Endothelial cell (in vitro differentiated cells): Measurements from ENCODE around the gene TMEM192. TPM values are rescaled to one million over a fixed set of nuclear protein-coding genes. Genes with fewer than 3 reads are reported as not detected.
"Not testable (repeated sequence)": the region's sequence is repeated elsewhere in the genome, so short reads cannot be mapped to it uniquely, and the experiment has no call there.

ENCODE experiments used
- DNase-seq: peaks from one replicate; pipeline ENCODE4 v3.0.0; 2021; ENCODE audit warnings: low spot score
- H3K27ac Mint-ChIP-seq: one replicate; pipeline ENCODE4 v1.8.0; 2021; ENCODE audit warnings: mixed read lengths, inconsistent platforms; ENCODE audit not compliant: unreplicated experiment
- H3K27me3 Mint-ChIP-seq: one replicate; pipeline ENCODE4 v1.8.0; 2021; ENCODE audit warnings: mild to moderate bottlenecking, moderate library complexity, mixed read lengths, inconsistent platforms; ENCODE audit not compliant: unreplicated experiment
- H3K36me3 Mint-ChIP-seq: one replicate; pipeline ENCODE4 v1.8.0; 2021; ENCODE audit warnings: mild to moderate bottlenecking, low read depth, mixed read lengths, inconsistent platforms; ENCODE audit not compliant: unreplicated experiment
- H3K4me1 Mint-ChIP-seq: one replicate; pipeline ENCODE4 v1.8.0; 2021; ENCODE audit warnings: mild to moderate bottlenecking, mixed read lengths, inconsistent platforms; ENCODE audit not compliant: unreplicated experiment
- H3K4me3 Mint-ChIP-seq: one replicate; pipeline ENCODE4 v1.8.0; 2021; ENCODE audit warnings: mild to moderate bottlenecking, mixed read lengths, inconsistent platforms; ENCODE audit not compliant: unreplicated experiment
- H3K9me3 Mint-ChIP-seq: one replicate; pipeline ENCODE4 v1.8.0; 2021; ENCODE audit warnings: mixed read lengths, inconsistent platforms; ENCODE audit not compliant: unreplicated experiment
- total RNA-seq: library from RNA; stranded (reverse); fragmentation: NEBNext Ultra II Directional; extraction: Animal tissue kit (Norgen Biotek cat#: 25700); gene quantifications from one replicate; pipeline ENCODE4 v1.2.1, GENCODE V29; 2021; ENCODE audit not compliant: unreplicated experiment
- TF ChIP-seq, protein P1 (sequence below): fragments of 200-600 bp; sonication (generic); IDR thresholded peaks from one replicate; pipeline ENCODE4 v1.5.0; 2021; ENCODE audit warnings: antibody characterized with exemption; ENCODE audit not compliant: unreplicated experiment

Gene TMEM192
- total RNA-seq, 1 donor from 2014 or later: 11.6 TPM

DNA sequence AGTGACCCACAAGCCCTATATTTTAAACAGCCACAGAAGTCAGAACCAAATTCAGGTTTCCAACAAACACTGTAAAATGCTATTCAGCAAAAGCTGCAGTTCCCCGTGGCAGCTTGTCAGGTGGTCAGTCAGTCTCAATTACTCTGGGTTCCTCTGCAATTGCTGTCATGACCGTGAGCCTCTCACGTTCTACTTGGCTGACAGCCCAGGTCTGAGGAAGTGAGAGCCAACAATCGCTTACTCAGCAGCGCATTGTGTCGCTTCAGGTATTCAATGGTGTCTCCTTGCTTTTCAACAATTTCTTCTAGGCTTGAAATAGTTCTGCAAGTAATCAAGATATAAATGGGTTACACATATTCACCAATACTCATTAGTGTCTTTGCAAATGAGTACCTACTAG is 33.2 kb downstream of the TMEM192 start:
- Mint-ChIP-seq H3K4me1 (no peaks in the 10 kb centered on the region), H3K27ac (no peak overlapping the region), H3K27me3 (no peaks in the 10 kb centered on the region), H3K4me3 (no peak overlapping the region), H3K36me3 (no peaks in the 10 kb centered on the region), H3K9me3 (no peaks in the 10 kb centered on the region)
- DNase-seq: no peak
- TF ChIP-seq, protein P1, sequence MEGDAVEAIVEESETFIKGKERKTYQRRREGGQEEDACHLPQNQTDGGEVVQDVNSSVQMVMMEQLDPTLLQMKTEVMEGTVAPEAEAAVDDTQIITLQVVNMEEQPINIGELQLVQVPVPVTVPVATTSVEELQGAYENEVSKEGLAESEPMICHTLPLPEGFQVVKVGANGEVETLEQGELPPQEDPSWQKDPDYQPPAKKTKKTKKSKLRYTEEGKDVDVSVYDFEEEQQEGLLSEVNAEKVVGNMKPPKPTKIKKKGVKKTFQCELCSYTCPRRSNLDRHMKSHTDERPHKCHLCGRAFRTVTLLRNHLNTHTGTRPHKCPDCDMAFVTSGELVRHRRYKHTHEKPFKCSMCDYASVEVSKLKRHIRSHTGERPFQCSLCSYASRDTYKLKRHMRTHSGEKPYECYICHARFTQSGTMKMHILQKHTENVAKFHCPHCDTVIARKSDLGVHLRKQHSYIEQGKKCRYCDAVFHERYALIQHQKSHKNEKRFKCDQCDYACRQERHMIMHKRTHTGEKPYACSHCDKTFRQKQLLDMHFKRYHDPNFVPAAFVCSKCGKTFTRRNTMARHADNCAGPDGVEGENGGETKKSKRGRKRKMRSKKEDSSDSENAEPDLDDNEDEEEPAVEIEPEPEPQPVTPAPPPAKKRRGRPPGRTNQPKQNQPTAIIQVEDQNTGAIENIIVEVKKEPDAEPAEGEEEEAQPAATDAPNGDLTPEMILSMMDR: no peak

DNA sequence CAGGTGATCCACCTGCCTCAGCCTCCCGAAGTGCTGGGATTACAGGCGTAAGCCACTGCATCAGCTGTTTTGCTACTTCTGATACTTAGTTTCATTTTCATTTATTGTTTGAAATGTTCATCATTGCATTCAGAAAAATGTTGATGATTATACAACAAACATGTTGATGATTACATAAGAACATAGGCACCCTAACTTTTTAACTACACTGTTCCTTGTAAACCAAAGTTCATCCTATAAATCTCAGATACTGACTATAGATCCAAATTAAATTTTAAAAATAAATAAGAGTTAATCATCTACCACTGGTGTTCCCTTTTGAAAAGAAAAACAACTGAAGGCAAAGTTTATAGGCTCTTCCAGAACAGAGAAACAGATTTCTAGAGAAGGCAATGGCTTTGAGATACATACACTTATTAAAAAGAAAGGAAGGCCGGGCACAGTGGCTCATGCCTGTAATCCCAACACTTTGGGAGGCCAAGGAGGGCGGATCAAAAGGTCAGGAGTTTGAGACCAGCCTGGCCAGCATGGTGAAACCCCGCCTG is 35.6 kb downstream of the TMEM192 start:
- TF ChIP-seq, protein P1: no peak
- Mint-ChIP-seq H3K4me3 (no peak overlapping the region), H3K9me3 (no peaks in the 10 kb centered on the region), H3K27me3 (peaks cover 3% of the 10 kb centered on the region), H3K36me3 (no peaks in the 10 kb centered on the region), H3K27ac (no peak overlapping the region), H3K4me1 (peaks cover 13% of the 10 kb centered on the region)
- no peak for DNase-seq

DNA sequence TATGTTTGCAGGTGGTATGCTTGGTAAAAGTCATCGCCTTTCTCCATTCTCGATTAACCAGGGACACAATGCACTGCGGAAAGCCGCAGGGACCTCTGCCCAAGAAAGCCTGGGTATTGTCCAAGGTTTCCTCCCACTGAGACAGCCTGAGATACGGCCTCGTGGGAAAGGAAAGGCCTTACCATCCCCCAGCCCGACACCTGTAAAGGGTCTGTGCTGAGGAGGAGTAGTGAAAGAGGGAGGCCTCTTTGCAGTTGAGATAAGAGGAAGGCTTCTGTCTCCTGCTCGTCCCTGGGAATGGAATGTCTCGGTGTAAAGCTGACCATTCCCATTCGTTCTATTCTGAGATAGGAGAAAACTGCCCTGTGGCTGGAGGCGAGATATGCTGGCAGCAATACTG is 39.3 kb downstream of the TMEM192 start:
- H3K36me3 Mint-ChIP-seq, H3K9me3 Mint-ChIP-seq, H3K4me3 Mint-ChIP-seq, DNase-seq, H3K27ac Mint-ChIP-seq, H3K27me3 Mint-ChIP-seq: not testable (repeated sequence)
- peaks cover 13% of the 10 kb centered on the region for H3K4me1 Mint-ChIP-seq

DNA sequence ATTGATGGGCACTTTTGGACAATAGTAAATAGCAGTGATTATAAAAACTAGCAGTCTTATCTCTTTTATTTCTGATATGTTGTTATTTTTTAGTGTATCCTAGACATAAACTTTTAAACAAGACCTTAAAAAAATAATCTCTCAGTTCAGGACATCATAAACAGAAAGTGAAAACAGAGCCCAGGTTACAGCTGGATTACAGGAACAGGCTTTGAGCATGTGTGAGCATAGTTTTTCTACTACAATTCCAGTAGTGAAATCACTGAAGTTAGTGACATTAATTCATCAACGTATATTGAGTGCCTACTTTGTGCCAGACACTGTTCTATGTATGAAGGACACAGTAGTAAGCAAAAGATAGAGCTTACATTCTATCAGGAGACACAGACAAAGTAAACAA is 42.1 kb downstream of the TMEM192 start:
- TF ChIP-seq, protein P1: no peak
- no peaks in the 10 kb centered on the region for H3K9me3 Mint-ChIP-seq
- peaks cover 5% of the 10 kb centered on the region for H3K27me3 Mint-ChIP-seq
- H3K36me3 Mint-ChIP-seq: no peaks in the 10 kb centered on the region
- H3K27ac Mint-ChIP-seq: no peak overlapping the region
- DNase-seq: no peak
- no peak overlapping the region for H3K4me3 Mint-ChIP-seq
- H3K4me1 Mint-ChIP-seq: peaks cover 13% of the 10 kb centered on the region

DNA sequence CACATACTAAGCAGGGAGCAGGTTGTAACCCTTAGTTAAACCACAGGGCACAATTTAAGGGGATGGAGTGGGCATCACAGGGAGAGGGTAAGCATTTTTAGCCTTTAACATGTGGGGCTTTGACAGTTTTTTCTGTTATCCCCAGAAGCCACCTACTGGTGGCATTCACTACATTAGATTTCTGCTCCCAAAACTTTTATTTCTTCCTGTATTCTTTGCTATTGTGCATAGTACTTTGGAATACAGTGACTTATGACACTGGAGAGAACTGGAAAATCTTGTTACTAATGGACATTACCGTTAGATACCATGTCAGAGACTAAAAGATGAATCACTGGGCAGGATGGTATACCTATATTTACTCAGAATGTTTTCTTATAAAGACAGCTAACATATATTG is 51.7 kb downstream of the TMEM192 start:
- no peaks in the 10 kb centered on the region for H3K9me3 Mint-ChIP-seq
- no peaks in the 10 kb centered on the region for H3K36me3 Mint-ChIP-seq
- DNase-seq: no peak
- H3K4me3 Mint-ChIP-seq: no peak overlapping the region
- no peaks in the 10 kb centered on the region for H3K4me1 Mint-ChIP-seq
- TF ChIP-seq, protein P1: no peak
- no peak overlapping the region for H3K27ac Mint-ChIP-seq
- H3K27me3 Mint-ChIP-seq: no peaks in the 10 kb centered on the region
